Fibroblast of lung (primary cell): ENCODE data around the gene ATP10B. TPM values are rescaled to one million over a fixed set of nuclear protein-coding genes. Genes with fewer than 3 reads are reported as not detected.

Source experiments
- DNase-seq, 2 donors: peaks; one replicate each; pipeline versions ENCODE4 v3.0.0 to v3.0.0-alpha.2; 2010; ENCODE audit warnings: low read depth in 2 of 2
- H2AFZ ChIP-seq: 2 replicates; pipeline ENCODE4 v1.5.1; 2012; ENCODE audit warnings: low read length, control low read depth, inconsistent platforms
- H3K27ac ChIP-seq: 2 replicates; pipeline ENCODE4 v1.5.1; 2011; ENCODE audit warnings: low read length, control low read depth; ENCODE audit not compliant: insufficient read depth
- H3K27me3 ChIP-seq: 2 replicates; pipeline ENCODE4 v1.5.1; 2011; ENCODE audit warnings: mild to moderate bottlenecking, low read length; ENCODE audit not compliant: control insufficient read depth, insufficient read depth
- H3K36me3 ChIP-seq: 2 replicates; pipeline ENCODE4 v1.5.1; 2011; ENCODE audit warnings: low read length; ENCODE audit not compliant: control insufficient read depth, insufficient read depth
- H3K4me1 ChIP-seq: 2 replicates; pipeline ENCODE4 v1.5.1; 2011; ENCODE audit warnings: low read length; ENCODE audit not compliant: control insufficient read depth, insufficient read depth; ENCODE audit errors: extremely low read depth
- H3K4me2 ChIP-seq: 2 replicates; pipeline ENCODE4 v1.5.1; 2011; ENCODE audit warnings: low read length, control low read depth; ENCODE audit not compliant: insufficient read depth; ENCODE audit errors: extremely low read depth
- H3K4me3 ChIP-seq, 4 experiments: fragments of 200-600 bp in 1 of 4; sonication (generic) in 1 of 4; replicated peaks in 1 of 4; 2 replicates each; pipeline ENCODE4 v1.5.1; 2011 to 2016; ENCODE audit warnings: low read length in 4 of 4, low read depth in 3 of 4, mild to moderate bottlenecking in 3 of 4, control low read depth in 2 of 4, inconsistent platforms in 1 of 4, mixed read lengths in 1 of 4; ENCODE audit not compliant: insufficient read depth in 1 of 4; ENCODE audit errors: control extremely low read depth in 1 of 4
- H3K79me2 ChIP-seq: 2 replicates; pipeline ENCODE4 v1.5.1; 2012; ENCODE audit warnings: mild to moderate bottlenecking, low read length, inconsistent platforms; ENCODE audit not compliant: control insufficient read depth, insufficient read depth
- H3K9ac ChIP-seq: 2 replicates; pipeline ENCODE4 v1.5.1; 2011; ENCODE audit warnings: mild to moderate bottlenecking, low read length, control low read depth; ENCODE audit not compliant: insufficient read depth
- H3K9me3 ChIP-seq: 2 replicates; pipeline ENCODE4 v1.5.1; 2012; ENCODE audit warnings: low read depth, low read length; ENCODE audit not compliant: control insufficient read depth, insufficient read depth
- H4K20me1 ChIP-seq: 2 replicates; pipeline ENCODE4 v1.5.1; 2011; ENCODE audit warnings: low read length; ENCODE audit not compliant: control insufficient read depth, insufficient read depth; ENCODE audit errors: extremely low read depth
- EZH2 ChIP-seq: IDR thresholded peaks from 2 replicates; pipeline ENCODE4 v1.5.1; 2012; ENCODE audit warnings: low read length, control low read depth, mild to moderate bottlenecking; ENCODE audit errors: missing control alignments
- polyA plus RNA-seq, 2 donors: library from polyadenylated mRNA; depleted of rRNA in 1 of 2; stranded (reverse) in 1 of 2; unstranded in 1 of 2; fragments of >200 nt; gene quantifications; 2 replicates each; pipeline ENCODE4 v1.2.1, GENCODE V29; 2011 to 2012; ENCODE audit warnings: missing spikeins in 1 of 2
- total RNA-seq: library from RNA; depleted of rRNA; stranded (reverse); fragments of >200 nt; gene quantifications from 2 replicates; pipeline ENCODE4 v1.2.1, GENCODE V29; 2014
- TF ChIP-seq, protein P1 (sequence below), 2 donors: IDR thresholded peaks in 1 of 2; conservative IDR thresholded peaks in 1 of 2; 1 replicate in 1 of 2; 2 replicates in 1 of 2; pipeline ENCODE4 v1.5.1; 2011 to 2012; ENCODE audit warnings: low read length in 2 of 2, control low read depth in 1 of 2, inconsistent platforms in 1 of 2, low read depth in 1 of 2, mild to moderate bottlenecking in 1 of 2

Gene ATP10B
- total and polyA plus RNA-seq, 2 donors (not counting 1 experiment from before 2014, with no cell fraction given): not detected

DNA sequence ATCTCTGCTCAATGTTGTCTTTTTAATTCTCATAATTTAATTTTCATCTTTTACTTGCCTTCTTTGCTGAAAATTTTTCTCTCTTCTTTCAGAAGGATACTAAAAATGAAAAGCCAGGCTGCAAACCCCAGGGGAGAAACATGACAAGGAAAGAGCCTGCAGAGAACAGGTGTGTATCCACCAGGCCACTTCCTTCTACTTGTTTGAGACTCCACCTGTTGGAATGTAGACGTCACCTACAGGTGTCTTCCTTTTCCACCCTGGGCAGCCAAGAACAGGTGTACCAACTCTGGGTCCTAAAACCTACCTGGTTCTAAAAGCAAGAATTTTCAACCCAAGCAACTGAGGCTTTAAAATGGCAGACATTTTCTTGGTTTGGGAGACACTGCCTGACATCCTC, 166.8 kb downstream of the ATP10B start:
- no peak overlapping the region for H3K9ac ChIP-seq
- H3K4me2 ChIP-seq: no peak overlapping the region
- no peak for TF ChIP-seq EZH2
- TF ChIP-seq, protein P1, sequence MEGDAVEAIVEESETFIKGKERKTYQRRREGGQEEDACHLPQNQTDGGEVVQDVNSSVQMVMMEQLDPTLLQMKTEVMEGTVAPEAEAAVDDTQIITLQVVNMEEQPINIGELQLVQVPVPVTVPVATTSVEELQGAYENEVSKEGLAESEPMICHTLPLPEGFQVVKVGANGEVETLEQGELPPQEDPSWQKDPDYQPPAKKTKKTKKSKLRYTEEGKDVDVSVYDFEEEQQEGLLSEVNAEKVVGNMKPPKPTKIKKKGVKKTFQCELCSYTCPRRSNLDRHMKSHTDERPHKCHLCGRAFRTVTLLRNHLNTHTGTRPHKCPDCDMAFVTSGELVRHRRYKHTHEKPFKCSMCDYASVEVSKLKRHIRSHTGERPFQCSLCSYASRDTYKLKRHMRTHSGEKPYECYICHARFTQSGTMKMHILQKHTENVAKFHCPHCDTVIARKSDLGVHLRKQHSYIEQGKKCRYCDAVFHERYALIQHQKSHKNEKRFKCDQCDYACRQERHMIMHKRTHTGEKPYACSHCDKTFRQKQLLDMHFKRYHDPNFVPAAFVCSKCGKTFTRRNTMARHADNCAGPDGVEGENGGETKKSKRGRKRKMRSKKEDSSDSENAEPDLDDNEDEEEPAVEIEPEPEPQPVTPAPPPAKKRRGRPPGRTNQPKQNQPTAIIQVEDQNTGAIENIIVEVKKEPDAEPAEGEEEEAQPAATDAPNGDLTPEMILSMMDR (conservative IDR thresholded peaks at IDR 0.05 in 1 of 2, IDR thresholded peaks at IDR 0.05 in 1 of 2; ENCODE audit: low read depth in 1 of 2, low read length in 2 of 2): no peak
- no peak overlapping the region for H3K27ac ChIP-seq
- no peaks in the 10 kb centered on the region for H3K36me3 ChIP-seq
- H4K20me1 ChIP-seq: no peaks in the 10 kb centered on the region
- no peaks in the 10 kb centered on the region for H3K9me3 ChIP-seq
- H2AFZ ChIP-seq: no peak overlapping the region
- no peaks in the 10 kb centered on the region for H3K79me2 ChIP-seq
- no peaks in the 10 kb centered on the region for H3K4me1 ChIP-seq
- no peak for DNase-seq
- no peak overlapping the region for H3K4me3 ChIP-seq
- H3K27me3 ChIP-seq: no peaks in the 10 kb centered on the region

DNA sequence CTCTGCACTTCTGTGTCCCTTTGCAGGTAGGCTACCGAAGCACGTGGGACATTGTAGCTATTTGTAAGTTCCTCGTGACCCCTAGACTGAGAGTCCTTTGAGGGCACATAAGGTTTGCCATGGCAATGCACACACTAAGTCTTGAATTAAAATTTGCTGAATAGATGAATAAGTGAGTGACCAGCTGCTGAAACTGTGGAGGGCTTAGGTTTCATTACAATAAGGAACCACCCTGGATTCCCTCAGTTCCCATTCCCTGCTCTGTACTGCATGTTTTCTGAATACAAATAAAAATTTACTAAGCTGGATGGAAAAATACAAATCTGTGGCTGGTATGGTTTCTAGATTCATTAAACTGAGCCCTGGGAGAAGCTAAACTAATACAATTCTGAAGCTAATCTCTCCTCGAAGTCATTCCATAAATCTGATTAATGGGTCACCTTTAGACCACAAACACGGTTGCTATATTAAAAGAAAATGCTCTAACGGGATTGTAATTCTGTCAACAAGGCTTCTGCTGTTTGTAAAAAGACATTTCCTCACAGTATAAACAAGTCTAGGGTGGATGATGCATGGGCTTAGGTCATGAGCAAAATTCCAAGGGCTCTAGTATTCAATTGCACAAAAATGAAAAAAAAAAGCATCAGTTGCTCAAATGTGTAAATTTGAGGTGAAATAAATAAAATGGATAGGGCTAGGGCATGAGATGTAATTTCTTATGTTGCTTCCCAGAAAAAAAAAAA, 172.3 kb downstream of the ATP10B start:
- H3K36me3 ChIP-seq: no peaks in the 10 kb centered on the region
- no peak overlapping the region for H3K9ac ChIP-seq
- H3K9me3 ChIP-seq: no peaks in the 10 kb centered on the region
- no peak overlapping the region for H3K27ac ChIP-seq
- no peak overlapping the region for H2AFZ ChIP-seq
- no peaks in the 10 kb centered on the region for H4K20me1 ChIP-seq
- no peak overlapping the region for H3K4me2 ChIP-seq
- H3K27me3 ChIP-seq: no peaks in the 10 kb centered on the region
- no peak overlapping the region for H3K4me3 ChIP-seq
- no peak for DNase-seq
- no peak for TF ChIP-seq EZH2
- TF ChIP-seq, protein P1 (conservative IDR thresholded peaks at IDR 0.05 in 1 of 2, IDR thresholded peaks at IDR 0.05 in 1 of 2; ENCODE audit: low read depth in 1 of 2, low read length in 2 of 2): no peak
- no peaks in the 10 kb centered on the region for H3K4me1 ChIP-seq
- H3K79me2 ChIP-seq: no peaks in the 10 kb centered on the region

DNA sequence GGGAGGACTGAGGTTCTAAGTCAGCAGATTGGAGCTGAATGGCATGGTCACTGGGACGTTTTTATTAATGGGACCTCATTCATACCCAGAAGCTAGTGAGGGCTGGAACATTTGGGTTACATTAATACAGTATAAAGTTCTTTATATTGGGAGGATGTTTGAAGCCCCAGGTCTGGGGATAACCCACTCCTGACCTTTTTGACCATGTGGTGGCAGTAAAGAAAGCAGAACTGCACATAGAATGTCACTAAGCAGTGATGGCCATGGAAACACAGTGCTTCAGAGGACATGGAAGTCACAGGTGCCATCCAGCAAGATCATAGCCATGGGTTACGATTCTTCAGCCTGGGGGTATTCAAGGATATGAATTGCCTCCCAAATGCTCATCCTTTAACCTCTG, 176.0 kb downstream of the ATP10B start:
- no peak overlapping the region for H3K4me3 ChIP-seq
- H3K4me1 ChIP-seq: no peaks in the 10 kb centered on the region
- no peaks in the 10 kb centered on the region for H3K9me3 ChIP-seq
- no peaks in the 10 kb centered on the region for H3K79me2 ChIP-seq
- no peak overlapping the region for H2AFZ ChIP-seq
- H3K27me3 ChIP-seq: no peaks in the 10 kb centered on the region
- no peak overlapping the region for H3K4me2 ChIP-seq
- no peak overlapping the region for H3K27ac ChIP-seq
- H3K9ac ChIP-seq: no peak overlapping the region
- H4K20me1 ChIP-seq: no peaks in the 10 kb centered on the region
- TF ChIP-seq, protein P1 (conservative IDR thresholded peaks at IDR 0.05 in 1 of 2, IDR thresholded peaks at IDR 0.05 in 1 of 2; ENCODE audit: low read depth in 1 of 2, low read length in 2 of 2): no peak
- TF ChIP-seq EZH2: no peak
- DNase-seq: no peak
- no peaks in the 10 kb centered on the region for H3K36me3 ChIP-seq
